BE2C (cell line): ENCODE results near the gene BRI3.

Source experiments
- DNase-seq: peaks from one replicate; pipeline ENCODE4 v3.0.0-alpha.2; 2020
- H3K27me3 ChIP-seq: fragments of 250-450 bp; sonication (Bioruptor Pico); 2 replicates; pipeline ENCODE4 v1.5.1; 2020; ENCODE audit warnings: mild to moderate bottlenecking
- H3K36me3 ChIP-seq: fragments of 250-450 bp; sonication (Bioruptor Pico); 2 replicates; pipeline ENCODE4 v1.5.1; 2020; ENCODE audit warnings: mild to moderate bottlenecking
- H3K4me1 ChIP-seq: fragments of 250-450 bp; sonication (Bioruptor Pico); 2 replicates; pipeline ENCODE4 v1.5.1; 2020
- H3K4me3 ChIP-seq: 2 replicates; pipeline ENCODE4 v1.5.1; 2011; ENCODE audit warnings: low read depth, low read length
- H3K9me3 ChIP-seq: fragments of 250-450 bp; sonication (Bioruptor Pico); 2 replicates; pipeline ENCODE4 v1.5.1; 2020
- CTCF ChIP-seq: IDR thresholded peaks from 2 replicates; pipeline ENCODE4 v1.5.1; 2012; ENCODE audit warnings: mild to moderate bottlenecking, low read depth, low read length

Gene BRI3

GRCh38 chr7:98235901-98236300, 45.6 kb upstream of the BRI3 start:
- no peaks in the 10 kb centered on the region; the same call in 1 of the 2 replicates for H3K36me3 ChIP-seq
- H3K9me3 ChIP-seq = no peaks in the 10 kb centered on the region
- no peak overlapping the region for H3K4me3 ChIP-seq
- no peak for TF ChIP-seq CTCF
- no peaks in the 10 kb centered on the region for H3K27me3 ChIP-seq
- no peaks in the 10 kb centered on the region for H3K4me1 ChIP-seq
- DNase-seq = no peak

GRCh38 chr7:98236355-98237185, 44.9 kb upstream of the BRI3 start:
- no peak overlapping the region for H3K4me3 ChIP-seq
- H3K9me3 ChIP-seq = no peaks in the 10 kb centered on the region
- H3K4me1 ChIP-seq = no peaks in the 10 kb centered on the region
- no peak for TF ChIP-seq CTCF
- no peaks in the 10 kb centered on the region; the same call in 1 of the 2 replicates for H3K36me3 ChIP-seq
- no peak for DNase-seq
- no peaks in the 10 kb centered on the region for H3K27me3 ChIP-seq

GRCh38 chr7:98238076-98238475, 43.4 kb upstream of the BRI3 start:
- no peaks in the 10 kb centered on the region for H3K4me1 ChIP-seq
- no peaks in the 10 kb centered on the region for H3K27me3 ChIP-seq
- no peak for DNase-seq
- no peak overlapping the region for H3K4me3 ChIP-seq
- no peak for TF ChIP-seq CTCF
- no peaks in the 10 kb centered on the region for H3K9me3 ChIP-seq
- no peaks in the 10 kb centered on the region; the same call in 1 of the 2 replicates for H3K36me3 ChIP-seq

- no peak overlapping the region for H3K4me3 ChIP-seq
- no peaks in the 10 kb centered on the region; the same call in 1 of the 2 replicates for H3K36me3 ChIP-seq
- H3K9me3 ChIP-seq = no peaks in the 10 kb centered on the region
- no peak for TF ChIP-seq CTCF
- H3K27me3 ChIP-seq = no peaks in the 10 kb centered on the region
- no peak for DNase-seq
- H3K4me1 ChIP-seq = no peaks in the 10 kb centered on the region
Observed at GRCh38 chr7:98238976-98239375, 42.5 kb upstream of the BRI3 start.

- H3K9me3 ChIP-seq = no peaks in the 10 kb centered on the region
- no peaks in the 10 kb centered on the region for H3K27me3 ChIP-seq
- H3K4me1 ChIP-seq = no peaks in the 10 kb centered on the region
- H3K4me3 ChIP-seq = no peak overlapping the region
- H3K36me3 ChIP-seq = no peaks in the 10 kb centered on the region; the same call in 1 of the 2 replicates
- peak; percentile 63 for DNase-seq
- TF ChIP-seq CTCF = peak; percentile 78
Observed at GRCh38 chr7:98240961-98241673, 40.4 kb upstream of the BRI3 start.
